Testis (tissue), 2 donors: ENCODE measurements around the gene RER1.

Experiments used
- CTCF ChIP-seq, 3 experiments: fragments of 450-650 bp in 2 of 3; fragments of 200-600 bp in 1 of 3; sonication (generic) in 1 of 3; IDR thresholded peaks; one replicate each; pipeline ENCODE4 v1.5.1; 2016 to 2019; ENCODE audit warnings: antibody characterized with exemption in 3 of 3, mild to moderate bottlenecking in 2 of 3, moderate library complexity in 1 of 3
- POLR2A ChIP-seq: fragments of 450-650 bp; IDR thresholded peaks from one replicate; pipeline ENCODE4 v1.6.1; 2017; ENCODE audit warnings: antibody characterized with exemption, mild to moderate bottlenecking, moderate library complexity

- TF ChIP-seq CTCF (IDR thresholded peaks at IDR 0.05) (no peak), POLR2A (no peak)
Observed at GRCh38 chr1:2427051-2427450, 35.4 kb downstream of the RER1 start.
